ENCODE measurements around the gene PARD3B.

The PARD3B gene

DNA sequence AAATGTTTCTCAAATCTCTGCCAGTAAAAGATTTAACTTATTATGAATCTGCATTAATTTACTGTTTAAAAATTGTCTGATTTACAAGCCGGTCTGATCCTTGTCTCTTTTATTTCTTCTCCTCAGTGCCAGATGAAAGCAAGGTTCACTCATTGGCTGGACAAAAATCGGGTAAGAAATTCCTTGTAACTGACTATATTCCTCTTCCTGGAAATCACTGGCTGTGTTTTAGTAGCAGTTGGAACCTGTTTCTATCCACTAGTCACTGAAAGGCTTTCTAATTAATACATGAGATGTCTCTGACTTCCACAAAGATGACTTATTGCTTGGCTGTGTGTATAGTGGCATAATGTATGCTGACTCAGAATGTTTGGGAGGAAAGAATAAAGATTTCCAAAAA lies 700.4 kb downstream of the PARD3B start:
- ChIA-PET POLR2A (ENCODE audit: low non-redundant PET) (no interaction called here), CTCF (interaction anchor here (0.5 kb wide), 2 partner anchors 118 to 613 kb away, joined by 3 to 5 read pairs; no protein-coding TSS in a partner anchor)
- H3K27ac ChIP-seq: no peak overlapping the region
- no peak for DNase-seq (ENCODE audit: low spot score)
- TF ChIP-seq, protein P1, sequence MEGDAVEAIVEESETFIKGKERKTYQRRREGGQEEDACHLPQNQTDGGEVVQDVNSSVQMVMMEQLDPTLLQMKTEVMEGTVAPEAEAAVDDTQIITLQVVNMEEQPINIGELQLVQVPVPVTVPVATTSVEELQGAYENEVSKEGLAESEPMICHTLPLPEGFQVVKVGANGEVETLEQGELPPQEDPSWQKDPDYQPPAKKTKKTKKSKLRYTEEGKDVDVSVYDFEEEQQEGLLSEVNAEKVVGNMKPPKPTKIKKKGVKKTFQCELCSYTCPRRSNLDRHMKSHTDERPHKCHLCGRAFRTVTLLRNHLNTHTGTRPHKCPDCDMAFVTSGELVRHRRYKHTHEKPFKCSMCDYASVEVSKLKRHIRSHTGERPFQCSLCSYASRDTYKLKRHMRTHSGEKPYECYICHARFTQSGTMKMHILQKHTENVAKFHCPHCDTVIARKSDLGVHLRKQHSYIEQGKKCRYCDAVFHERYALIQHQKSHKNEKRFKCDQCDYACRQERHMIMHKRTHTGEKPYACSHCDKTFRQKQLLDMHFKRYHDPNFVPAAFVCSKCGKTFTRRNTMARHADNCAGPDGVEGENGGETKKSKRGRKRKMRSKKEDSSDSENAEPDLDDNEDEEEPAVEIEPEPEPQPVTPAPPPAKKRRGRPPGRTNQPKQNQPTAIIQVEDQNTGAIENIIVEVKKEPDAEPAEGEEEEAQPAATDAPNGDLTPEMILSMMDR (conservative IDR thresholded peaks at IDR 0.05; ENCODE audit: low read depth): no peak

DNA sequence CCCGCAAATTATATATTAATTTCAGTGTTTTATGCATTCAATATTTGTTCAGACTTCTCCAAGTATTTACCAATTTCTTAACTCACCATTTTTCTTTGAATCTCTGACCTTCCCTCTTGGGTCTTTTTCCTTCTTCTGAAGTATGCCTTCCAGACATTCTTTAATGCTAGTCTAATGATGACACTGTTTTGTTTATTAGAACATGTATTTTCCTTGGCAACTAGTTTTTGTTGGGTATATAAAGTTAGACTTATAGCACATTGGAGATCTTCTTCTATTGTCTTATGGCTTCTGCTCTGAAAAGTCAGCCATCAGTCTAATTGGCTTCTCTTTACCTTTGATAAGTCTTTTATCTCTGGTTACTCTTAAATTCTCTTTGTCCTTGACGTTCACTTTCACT lies 713.8 kb downstream of the PARD3B start:
- ChIA-PET POLR2A (ENCODE audit: low non-redundant PET) (no interaction called here), CTCF (interaction anchor here (0.6 to 1.0 kb wide), 2 partner anchors 174 to 667 kb away, joined by 3 to 4 read pairs; no protein-coding TSS in a partner anchor)
- H3K27ac ChIP-seq: no peak overlapping the region
- no peak for DNase-seq (ENCODE audit: low spot score)
- TF ChIP-seq, protein P1 (conservative IDR thresholded peaks at IDR 0.05; ENCODE audit: low read depth): no peak

DNA sequence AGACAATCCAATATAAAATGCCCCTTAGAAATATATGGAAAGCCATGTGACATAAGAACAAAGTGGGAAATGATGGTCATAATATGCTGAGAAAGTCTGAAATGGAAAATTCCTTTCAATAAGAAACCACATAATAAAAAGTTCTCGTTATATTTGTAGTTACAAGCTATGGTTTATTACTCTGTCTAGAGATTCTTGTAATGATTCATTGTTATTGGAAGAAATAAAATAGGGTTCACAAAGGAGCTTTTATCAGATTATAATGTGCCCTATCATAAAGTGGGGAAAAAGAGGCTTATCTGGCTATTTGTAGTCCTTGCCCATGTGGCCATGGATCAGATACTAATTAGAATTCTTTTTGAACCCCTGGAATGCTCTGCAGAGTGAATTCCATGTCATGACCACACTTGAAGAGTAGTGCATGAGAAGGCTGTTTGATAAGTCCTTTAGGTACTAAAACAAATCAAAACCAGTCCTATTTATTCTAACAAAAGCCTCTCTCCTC lies 716.3 kb downstream of the PARD3B start:
- no peak overlapping the region for H3K27ac ChIP-seq
- TF ChIP-seq, protein P1 (conservative IDR thresholded peaks at IDR 0.05; ENCODE audit: low read depth): no peak
- no peak for DNase-seq (ENCODE audit: low spot score)
- CTCF ChIA-PET: no interaction called here
- POLR2A ChIA-PET (ENCODE audit: low non-redundant PET): no interaction called here

DNA sequence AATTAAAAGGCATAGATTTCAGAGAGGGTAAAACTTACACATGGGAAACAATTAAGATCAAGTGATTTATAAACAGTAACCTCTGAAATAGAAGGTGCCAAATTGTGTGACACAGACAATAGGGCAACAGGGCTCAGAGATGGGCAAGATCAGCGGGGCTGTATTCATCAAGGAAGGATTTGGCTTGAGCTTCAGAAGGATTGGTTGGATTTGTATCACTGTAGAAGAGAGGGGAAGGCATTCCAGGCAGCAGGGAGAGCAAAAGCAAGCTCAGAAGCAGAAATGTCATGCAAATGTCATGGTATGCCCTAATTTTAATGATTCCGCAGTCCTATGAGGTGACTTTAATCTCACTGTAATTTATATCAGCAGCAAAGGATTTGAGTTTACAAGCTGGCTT lies 722.0 kb downstream of the PARD3B start:
- ChIA-PET POLR2A (ENCODE audit: low non-redundant PET) (no interaction called here), CTCF (interaction anchor here (0.7 kb wide), 1 partner anchor 258 kb away, joined by 4 read pairs; no protein-coding TSS in a partner anchor)
- DNase-seq (ENCODE audit: low spot score): no peak
- H3K27ac ChIP-seq: no peak overlapping the region
- TF ChIP-seq, protein P1 (conservative IDR thresholded peaks at IDR 0.05; ENCODE audit: low read depth): no peak

DNA sequence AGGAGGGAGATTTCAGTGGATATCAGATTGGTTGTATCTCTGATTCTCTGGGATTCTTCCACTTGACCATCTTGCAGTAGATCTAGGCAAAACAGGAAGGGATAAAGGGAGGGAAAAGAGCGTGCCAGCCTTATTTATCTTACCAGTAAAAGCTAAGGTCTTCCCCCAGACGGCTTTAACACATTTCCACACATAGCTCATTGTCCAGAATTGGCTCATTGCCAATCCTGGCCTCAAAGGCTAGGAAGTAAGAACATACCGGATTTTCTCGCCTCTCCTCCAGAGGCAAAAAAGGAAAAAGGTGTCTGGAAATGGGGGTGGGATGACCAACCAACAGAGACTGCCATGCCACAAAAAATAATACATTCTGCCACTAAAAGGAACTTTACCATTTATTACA lies 725.4 kb downstream of the PARD3B start:
- ChIA-PET POLR2A (ENCODE audit: low non-redundant PET) (no interaction called here), CTCF (interaction anchor here (0.7 kb wide), 1 partner anchor 183 kb away, joined by 3 read pairs; no protein-coding TSS in a partner anchor)
- TF ChIP-seq, protein P1 (conservative IDR thresholded peaks at IDR 0.05; ENCODE audit: low read depth): no peak
- no peak for DNase-seq (ENCODE audit: low spot score)
- no peak overlapping the region for H3K27ac ChIP-seq

DNA sequence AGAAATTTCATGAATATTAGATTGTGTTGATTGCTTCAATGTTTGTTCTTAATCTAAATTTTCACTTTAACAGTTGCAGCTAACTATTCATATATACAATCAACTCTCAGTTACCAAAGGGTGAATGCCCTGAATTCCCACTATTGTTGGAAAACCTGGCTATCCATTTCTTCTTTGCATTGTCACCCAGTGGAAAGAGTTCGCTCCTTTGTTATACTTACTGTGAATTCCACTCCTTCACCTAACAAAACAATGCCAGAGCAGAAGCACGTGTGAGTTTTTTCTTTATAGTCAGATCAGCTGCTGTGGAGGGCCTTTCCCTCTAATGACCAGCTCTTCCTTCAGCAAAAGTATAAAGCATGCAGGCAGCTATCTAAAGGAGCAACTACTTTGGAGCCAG lies 727.9 kb downstream of the PARD3B start:
- ChIA-PET POLR2A (ENCODE audit: low non-redundant PET) (no interaction called here), CTCF (no interaction called here)
- DNase-seq (ENCODE audit: low spot score): no peak
- H3K27ac ChIP-seq: no peak overlapping the region
- TF ChIP-seq, protein P1 (conservative IDR thresholded peaks at IDR 0.05; ENCODE audit: low read depth): no peak

Measured in RWPE1 (cell line).